Progenitor cell of endocrine pancreas (in vitro differentiated cells): ENCODE results near the gene CAMK2D. TPM values are rescaled to one million over a fixed set of nuclear protein-coding genes. Genes with fewer than 3 reads are reported as not detected.
"Not testable (repeated sequence)": the region's sequence is repeated elsewhere in the genome, so short reads cannot be mapped to it uniquely, and the experiment has no call there.

ENCODE experiments used
- DNase-seq: peaks from one replicate; pipeline ENCODE4 v3.0.0; 2021; ENCODE audit warnings: low spot score; ENCODE audit not compliant: unreplicated experiment
- H3K27ac Mint-ChIP-seq: 2 replicates; pipeline ENCODE4 v1.8.0; 2021; ENCODE audit warnings: mild to moderate bottlenecking, moderate library complexity, mixed read lengths
- H3K27me3 Mint-ChIP-seq: 2 replicates; pipeline ENCODE4 v1.8.0; 2021; ENCODE audit warnings: mixed read lengths
- H3K36me3 Mint-ChIP-seq: 2 replicates; pipeline ENCODE4 v1.8.0; 2022; ENCODE audit warnings: mixed read lengths; ENCODE audit not compliant: insufficient read depth
- H3K4me1 Mint-ChIP-seq: 2 replicates; pipeline ENCODE4 v1.8.0; 2021; ENCODE audit warnings: low read depth, mixed read lengths
- H3K4me3 Mint-ChIP-seq: 2 replicates; pipeline ENCODE4 v1.8.0; 2021; ENCODE audit warnings: low read depth, mild to moderate bottlenecking, moderate library complexity, mixed read lengths
- H3K9me3 Mint-ChIP-seq: 2 replicates; pipeline ENCODE4 v1.8.0; 2021; ENCODE audit warnings: low read depth, mixed read lengths
- total RNA-seq: library from RNA; stranded (reverse); gene quantifications from 2 replicates; pipeline ENCODE4 v1.2.1, GENCODE V29; 2021
- TF ChIP-seq, protein P1 (sequence below): fragments of 200-600 bp; sonication (generic); IDR thresholded peaks from one replicate; pipeline ENCODE4 v1.5.0; 2021; ENCODE audit warnings: antibody characterized with exemption, mild to moderate bottlenecking; ENCODE audit not compliant: unreplicated experiment

Gene CAMK2D
- total RNA-seq, 1 donor from 2014 or later, result 74.4 TPM

DNA sequence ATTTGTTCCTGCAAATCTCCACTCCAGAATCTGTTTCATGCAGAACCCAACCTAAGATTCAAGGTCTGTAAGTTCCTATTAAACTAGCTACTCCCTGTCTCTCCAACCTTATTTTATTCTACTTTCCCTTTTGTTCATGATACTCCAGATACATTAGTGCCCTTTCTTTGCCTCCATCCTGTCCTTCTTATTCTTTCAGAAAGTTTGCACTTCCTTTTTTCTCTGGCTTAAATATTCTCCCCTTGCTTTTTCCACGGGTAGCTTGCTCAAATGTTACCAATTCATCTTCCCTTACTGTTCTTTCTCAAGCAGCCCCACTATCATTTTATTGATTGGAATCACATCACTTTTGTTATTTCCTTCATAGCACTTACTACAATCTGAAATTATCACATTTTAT is 72.1 kb downstream of the CAMK2D start:
- H3K4me3 Mint-ChIP-seq, result no peak overlapping the region
- H3K9me3 Mint-ChIP-seq, result no peaks in the 10 kb centered on the region
- H3K4me1 Mint-ChIP-seq, result peaks cover 32% of the 10 kb centered on the region
- no peak for DNase-seq
- TF ChIP-seq, protein P1, sequence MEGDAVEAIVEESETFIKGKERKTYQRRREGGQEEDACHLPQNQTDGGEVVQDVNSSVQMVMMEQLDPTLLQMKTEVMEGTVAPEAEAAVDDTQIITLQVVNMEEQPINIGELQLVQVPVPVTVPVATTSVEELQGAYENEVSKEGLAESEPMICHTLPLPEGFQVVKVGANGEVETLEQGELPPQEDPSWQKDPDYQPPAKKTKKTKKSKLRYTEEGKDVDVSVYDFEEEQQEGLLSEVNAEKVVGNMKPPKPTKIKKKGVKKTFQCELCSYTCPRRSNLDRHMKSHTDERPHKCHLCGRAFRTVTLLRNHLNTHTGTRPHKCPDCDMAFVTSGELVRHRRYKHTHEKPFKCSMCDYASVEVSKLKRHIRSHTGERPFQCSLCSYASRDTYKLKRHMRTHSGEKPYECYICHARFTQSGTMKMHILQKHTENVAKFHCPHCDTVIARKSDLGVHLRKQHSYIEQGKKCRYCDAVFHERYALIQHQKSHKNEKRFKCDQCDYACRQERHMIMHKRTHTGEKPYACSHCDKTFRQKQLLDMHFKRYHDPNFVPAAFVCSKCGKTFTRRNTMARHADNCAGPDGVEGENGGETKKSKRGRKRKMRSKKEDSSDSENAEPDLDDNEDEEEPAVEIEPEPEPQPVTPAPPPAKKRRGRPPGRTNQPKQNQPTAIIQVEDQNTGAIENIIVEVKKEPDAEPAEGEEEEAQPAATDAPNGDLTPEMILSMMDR, result no peak
- no peak overlapping the region for H3K27ac Mint-ChIP-seq
- H3K27me3 Mint-ChIP-seq, result no peaks in the 10 kb centered on the region
- no peaks in the 10 kb centered on the region for H3K36me3 Mint-ChIP-seq

DNA sequence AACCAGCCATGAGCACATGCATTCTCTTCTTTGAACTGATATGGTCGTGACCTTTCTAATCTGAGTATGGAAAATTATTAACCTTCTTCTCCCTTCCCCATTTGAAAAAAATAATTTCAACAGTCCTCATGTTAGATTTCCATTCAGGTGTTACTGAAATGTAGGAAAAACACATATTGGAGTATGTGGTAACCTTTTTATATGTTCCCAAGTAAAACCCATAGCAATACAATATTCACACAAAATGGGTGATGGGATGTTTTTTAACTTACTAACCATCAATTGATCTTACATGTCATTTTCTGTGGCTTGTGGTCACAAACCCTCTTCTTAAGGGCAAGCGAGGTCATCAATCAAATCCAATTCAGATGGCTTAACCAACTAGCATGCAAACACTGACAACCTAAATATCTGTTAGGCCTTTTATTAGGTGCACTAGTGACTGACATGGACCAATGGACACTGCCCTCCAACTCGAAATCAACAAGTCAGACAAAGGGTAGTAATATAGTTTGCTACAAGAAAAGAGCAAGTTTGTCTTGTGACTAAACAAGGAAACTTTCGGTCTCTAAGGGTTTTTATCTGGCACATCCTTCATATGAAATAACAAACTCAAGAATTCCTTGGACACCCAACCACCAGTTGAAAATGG is 74.3 kb downstream of the CAMK2D start:
- Mint-ChIP-seq H3K9me3 (no peaks in the 10 kb centered on the region), H3K4me1 (peaks cover 33% of the 10 kb centered on the region), H3K4me3 (no peak overlapping the region), H3K27me3 (no peaks in the 10 kb centered on the region), H3K36me3 (peaks cover 2% of the 10 kb centered on the region), H3K27ac (no peak overlapping the region)
- DNase-seq, result no peak
- TF ChIP-seq, protein P1, result no peak

DNA sequence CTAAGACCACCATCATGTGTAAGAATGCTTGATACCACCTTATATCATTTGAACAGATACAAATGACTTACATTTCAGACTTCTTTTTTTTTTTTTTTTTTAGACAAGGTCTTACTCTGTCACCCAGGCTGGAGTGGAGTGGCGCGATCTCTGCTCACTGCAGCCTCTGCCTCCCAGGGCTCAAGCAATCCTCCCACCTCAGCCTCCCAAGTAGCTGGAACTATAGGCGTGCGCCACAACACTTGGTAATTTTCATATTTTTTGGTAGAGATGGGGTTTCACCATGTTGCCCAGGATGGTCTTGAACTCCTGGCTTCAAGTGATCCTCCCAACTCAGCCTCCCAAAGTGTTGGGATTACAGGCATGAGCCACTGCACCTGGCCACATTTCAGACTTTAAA is 76.4 kb downstream of the CAMK2D start:
- not testable (repeated sequence) for H3K9me3 Mint-ChIP-seq, H3K27me3 Mint-ChIP-seq, DNase-seq, H3K4me3 Mint-ChIP-seq, H3K36me3 Mint-ChIP-seq
- Mint-ChIP-seq H3K4me1 (peaks cover 33% of the 10 kb centered on the region), H3K27ac (peak overlapping the region; percentile 79)

DNA sequence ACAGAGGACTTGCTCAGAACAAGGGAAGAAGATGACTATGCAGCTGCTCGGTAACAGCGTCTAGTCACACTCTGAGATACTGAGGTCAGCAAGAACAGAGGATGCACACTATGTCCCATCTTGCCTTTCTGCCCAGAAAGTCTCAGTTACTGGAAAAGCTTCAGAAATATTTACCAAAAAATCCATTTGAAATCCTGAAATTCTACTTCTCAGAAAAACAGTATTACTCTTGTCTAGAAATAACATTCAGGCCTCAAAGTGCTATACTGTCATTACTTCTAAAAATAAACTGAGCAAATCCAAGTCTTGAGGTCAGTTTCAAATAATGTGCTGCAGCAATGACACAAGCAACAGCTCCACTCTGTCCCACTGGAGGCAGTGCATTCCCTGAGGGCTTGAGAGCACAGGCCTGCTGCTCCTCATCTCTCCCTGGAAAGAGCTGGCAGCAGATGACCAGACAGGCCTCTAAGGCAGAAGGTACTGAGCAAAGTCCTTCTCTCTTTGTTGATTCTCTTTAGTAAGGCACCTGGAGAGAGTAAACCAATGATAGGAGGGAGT is 76.9 kb downstream of the CAMK2D start:
- TF ChIP-seq, protein P1, result peak; percentile 28
- Mint-ChIP-seq H3K27ac (peak overlapping the region; percentile 79), H3K9me3 (no peaks in the 10 kb centered on the region), H3K4me3 (no peak overlapping the region), H3K4me1 (peaks cover 32% of the 10 kb centered on the region), H3K36me3 (peaks cover 4% of the 10 kb centered on the region), H3K27me3 (no peaks in the 10 kb centered on the region)
- no peak for DNase-seq

DNA sequence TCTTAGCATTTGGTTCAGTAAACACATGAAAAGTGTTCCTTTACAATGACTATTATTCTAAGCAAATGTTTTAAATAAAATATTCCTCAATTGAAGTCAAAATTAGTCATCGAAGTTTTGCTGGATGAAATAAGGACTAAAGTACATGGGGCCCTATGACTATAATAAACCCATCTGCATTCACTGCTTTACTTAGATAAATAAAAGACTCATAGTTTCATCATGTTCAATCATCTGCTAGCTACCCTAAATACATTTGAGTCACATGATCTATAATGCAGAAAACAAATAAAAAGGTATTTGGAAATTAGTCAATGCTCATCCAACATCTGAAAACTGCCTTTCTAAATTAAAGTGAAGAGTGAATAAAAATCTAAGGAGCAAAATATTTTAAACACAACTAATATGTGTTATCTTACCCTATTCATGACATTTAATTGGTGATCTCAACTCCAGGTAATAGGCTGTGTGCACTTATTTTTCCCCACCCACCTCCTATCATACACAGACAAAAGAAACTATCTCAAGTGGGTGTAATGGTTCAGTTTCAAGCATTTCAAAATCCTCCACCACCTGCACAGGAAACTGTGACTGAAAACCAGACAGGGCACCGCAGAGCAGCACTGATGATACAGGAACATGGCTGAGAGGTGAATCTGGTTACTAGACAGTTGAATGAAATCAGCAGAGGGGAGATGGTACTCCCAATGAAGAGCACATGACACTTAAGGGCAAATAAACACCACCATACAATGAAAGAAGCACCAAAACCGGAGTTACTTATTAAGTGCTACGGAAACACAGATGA is 78.6 kb downstream of the CAMK2D start:
- Mint-ChIP-seq H3K27me3 (no peaks in the 10 kb centered on the region), H3K27ac (peak overlapping the region; percentile 11), H3K9me3 (no peaks in the 10 kb centered on the region), H3K4me3 (no peak overlapping the region), H3K4me1 (peaks cover 25% of the 10 kb centered on the region), H3K36me3 (peaks cover 6% of the 10 kb centered on the region)
- DNase-seq, result no peak
- TF ChIP-seq, protein P1, result no peak
